HCT116 (cell line): Measurements from ENCODE around the gene OR10T2.

Experiments used
- CEBPB ChIP-seq: IDR thresholded peaks from 2 replicates; pipeline ENCODE4 v1.6.1; 2012; ENCODE audit warnings: low read depth
- CTCF ChIP-seq, 3 experiments: fragments of 200-600 bp in 1 of 3; sonication (generic) in 1 of 3; IDR thresholded peaks in 2 of 3; conservative IDR thresholded peaks in 1 of 3; 2 replicates each; pipeline ENCODE4 v1.5.1; 2012 to 2017; ENCODE audit warnings: low read depth in 2 of 3, low read length in 2 of 3, antibody characterized with exemption in 1 of 3, borderline replicate concordance in 1 of 3, control low read depth in 1 of 3, mild to moderate bottlenecking in 1 of 3, mixed read lengths in 1 of 3, mixed run types in 1 of 3, moderate library complexity in 1 of 3; ENCODE audit not compliant: insufficient read depth in 1 of 3
- EZH2 ChIP-seq: fragments of 200-600 bp; sonication (generic); IDR thresholded peaks from 2 replicates; pipeline ENCODE4 v1.6.1; 2017; ENCODE audit warnings: antibody characterized with exemption, mixed run types
- MAX ChIP-seq: IDR thresholded peaks from 2 replicates; pipeline ENCODE4 v1.6.1; 2012
- POLR2A ChIP-seq: IDR thresholded peaks from 2 replicates; pipeline ENCODE4 v1.7.0; 2011; ENCODE audit warnings: borderline replicate concordance; ENCODE audit not compliant: insufficient read depth, insufficient read length; ENCODE audit errors: extremely low read depth
- SIN3A ChIP-seq: IDR thresholded peaks from 2 replicates; pipeline ENCODE4 v1.6.1; 2012; ENCODE audit warnings: low read depth
- SP1 ChIP-seq: IDR thresholded peaks from 2 replicates; pipeline ENCODE4 v1.6.1; 2012; ENCODE audit warnings: low read depth

- no peak for TF ChIP-seq CTCF (IDR thresholded peaks at IDR 0.05 in 2 of 3, conservative IDR thresholded peaks at IDR 0.05 in 1 of 3; ENCODE audit: borderline replicate concordance in 1 of 3, insufficient read depth in 1 of 3, low read depth in 2 of 3, low read length in 2 of 3)
- no peak for TF ChIP-seq POLR2A
- no peak for TF ChIP-seq SIN3A
- no peak for TF ChIP-seq SP1
- no peak for TF ChIP-seq EZH2
- TF ChIP-seq CEBPB: no peak
- no peak for TF ChIP-seq MAX
Measured at GRCh38 chr1:158396646-158397045, 2.6 kb downstream of the OR10T2 start.
